Activated gamma-delta T cell treated with anti-CD3 and anti-CD28 coated beads, Interleukin-2, amount 50 U/mL, for 16 hours (primary cell): ENCODE measurements around the gene TTLL7.

Source experiments
- DNase-seq: peaks from one replicate; pipeline ENCODE4 v3.0.0-alpha.2; 2020; ENCODE audit warnings: low read depth

The TTLL7 gene, protein sequence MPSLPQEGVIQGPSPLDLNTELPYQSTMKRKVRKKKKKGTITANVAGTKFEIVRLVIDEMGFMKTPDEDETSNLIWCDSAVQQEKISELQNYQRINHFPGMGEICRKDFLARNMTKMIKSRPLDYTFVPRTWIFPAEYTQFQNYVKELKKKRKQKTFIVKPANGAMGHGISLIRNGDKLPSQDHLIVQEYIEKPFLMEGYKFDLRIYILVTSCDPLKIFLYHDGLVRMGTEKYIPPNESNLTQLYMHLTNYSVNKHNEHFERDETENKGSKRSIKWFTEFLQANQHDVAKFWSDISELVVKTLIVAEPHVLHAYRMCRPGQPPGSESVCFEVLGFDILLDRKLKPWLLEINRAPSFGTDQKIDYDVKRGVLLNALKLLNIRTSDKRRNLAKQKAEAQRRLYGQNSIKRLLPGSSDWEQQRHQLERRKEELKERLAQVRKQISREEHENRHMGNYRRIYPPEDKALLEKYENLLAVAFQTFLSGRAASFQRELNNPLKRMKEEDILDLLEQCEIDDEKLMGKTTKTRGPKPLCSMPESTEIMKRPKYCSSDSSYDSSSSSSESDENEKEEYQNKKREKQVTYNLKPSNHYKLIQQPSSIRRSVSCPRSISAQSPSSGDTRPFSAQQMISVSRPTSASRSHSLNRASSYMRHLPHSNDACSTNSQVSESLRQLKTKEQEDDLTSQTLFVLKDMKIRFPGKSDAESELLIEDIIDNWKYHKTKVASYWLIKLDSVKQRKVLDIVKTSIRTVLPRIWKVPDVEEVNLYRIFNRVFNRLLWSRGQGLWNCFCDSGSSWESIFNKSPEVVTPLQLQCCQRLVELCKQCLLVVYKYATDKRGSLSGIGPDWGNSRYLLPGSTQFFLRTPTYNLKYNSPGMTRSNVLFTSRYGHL

GRCh38 chr1:83998498-83999315, at the start of gene TTLL7:
Gene TTLL7 (minus strand): TSS chr1:83999132. CDS start chr1:83952211, 46,921 bp downstream.
- DNase-seq = peak; percentile 23

- DNase-seq = no peak
These were observed 43.5 kb upstream of the TTLL7 start for GRCh38 chr1:84042461-84042860.

DNA sequence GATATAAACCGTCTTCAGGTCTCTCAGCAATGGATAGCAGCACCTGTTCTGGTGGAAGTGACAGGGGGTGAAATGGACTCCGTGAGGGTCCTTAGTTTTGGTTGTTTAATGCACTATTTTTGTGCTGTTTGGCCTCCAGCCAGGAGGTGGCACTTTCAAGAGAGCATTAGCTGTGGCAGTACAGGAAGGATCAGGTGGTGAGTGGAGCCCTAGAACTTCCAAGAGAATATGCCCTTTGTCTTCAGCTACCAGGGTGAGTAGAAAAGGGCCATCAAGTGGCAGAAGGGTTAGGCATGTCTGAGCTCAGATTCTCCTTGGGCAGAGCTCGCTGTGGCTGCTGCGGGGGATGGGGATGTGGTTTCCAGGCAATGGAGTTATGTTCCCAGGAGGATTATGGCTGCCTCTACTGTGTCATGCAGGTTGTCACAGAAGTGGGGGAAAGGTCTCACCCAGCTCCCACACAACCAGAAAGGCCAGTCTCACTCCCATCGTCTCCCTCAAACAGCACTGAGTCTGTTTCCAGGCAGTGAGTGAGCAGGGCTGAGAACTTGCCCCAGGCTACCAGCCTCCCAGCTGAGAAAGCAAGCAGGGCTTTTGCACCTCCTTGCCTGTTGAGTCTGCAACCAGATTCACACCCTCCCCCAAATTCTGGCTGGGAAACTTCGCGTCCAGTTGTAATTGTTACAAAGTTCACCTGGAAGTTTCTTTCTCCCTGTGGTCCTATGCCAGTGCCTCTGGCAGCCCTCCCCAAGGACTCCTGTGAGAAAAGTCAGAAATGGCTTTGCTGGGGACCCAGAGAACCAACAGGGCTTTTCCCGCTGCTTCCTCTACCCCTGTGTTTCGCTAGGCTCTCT, 39.1 kb upstream of the TTLL7 start:
- no peak for DNase-seq

DNA sequence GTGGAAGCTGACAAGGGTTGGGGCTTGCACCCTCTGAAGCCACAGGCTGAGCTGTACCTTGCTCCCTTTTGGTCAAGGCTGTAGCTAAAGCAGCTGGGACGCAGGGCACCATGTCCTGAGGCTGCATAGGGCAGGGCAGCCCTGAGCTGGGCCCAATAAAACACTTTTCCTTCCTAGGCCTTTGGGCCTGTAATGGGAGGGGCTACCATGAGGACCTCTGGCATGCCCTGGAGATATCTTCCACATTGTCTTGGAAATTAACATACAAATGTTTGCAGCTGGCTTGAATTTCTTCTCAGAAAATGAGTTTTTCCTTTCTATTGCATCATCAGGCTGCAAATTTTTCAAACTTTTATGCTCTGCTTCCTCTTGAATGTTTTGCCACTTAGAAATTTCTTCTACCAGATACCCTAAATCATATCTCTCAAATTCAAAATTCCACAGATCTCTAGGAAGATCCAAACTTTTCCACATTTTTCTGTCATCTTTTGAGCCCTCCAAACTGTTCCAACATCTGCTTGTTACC, 32.9 kb upstream of the TTLL7 start:
- no peak for DNase-seq

DNA sequence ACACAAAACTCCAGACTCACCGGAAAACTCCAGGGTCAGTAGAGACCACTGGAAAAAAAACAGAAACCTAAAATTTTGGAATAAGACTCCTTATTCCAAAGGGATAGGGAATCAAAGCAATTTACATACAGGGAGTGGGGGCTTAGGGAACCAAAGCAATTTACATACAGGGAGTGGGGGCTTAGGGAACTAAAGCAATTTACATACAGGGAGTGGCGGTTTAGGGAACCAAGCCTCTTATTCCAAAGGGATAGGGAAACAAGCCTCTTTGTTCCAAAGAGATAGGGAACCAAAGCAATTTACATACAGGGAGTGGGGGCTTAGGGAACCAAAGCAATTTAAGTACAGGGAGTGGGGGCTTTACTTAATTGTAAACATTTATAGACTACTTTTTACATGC, 28.4 kb upstream of the TTLL7 start:
- DNase-seq = no peak

DNA sequence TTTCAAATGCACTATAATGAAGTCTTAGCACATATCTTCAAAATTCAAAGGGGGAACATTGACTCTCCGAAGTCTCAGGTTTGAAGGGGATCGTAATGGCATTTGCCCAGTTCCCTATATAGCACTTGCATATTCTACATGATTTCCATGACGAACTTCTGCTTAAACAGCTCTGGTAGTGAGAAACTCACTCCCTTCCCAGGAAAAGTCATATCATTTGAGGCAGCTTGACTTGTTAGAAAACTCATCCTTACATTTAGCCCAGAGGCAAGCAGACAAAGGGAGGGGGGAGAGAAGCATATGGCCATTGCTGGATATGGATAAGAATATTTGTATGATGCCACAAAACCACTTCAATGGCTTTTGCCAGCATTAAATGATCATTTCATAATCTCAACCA, 27.0 kb upstream of the TTLL7 start:
- no peak for DNase-seq

DNA sequence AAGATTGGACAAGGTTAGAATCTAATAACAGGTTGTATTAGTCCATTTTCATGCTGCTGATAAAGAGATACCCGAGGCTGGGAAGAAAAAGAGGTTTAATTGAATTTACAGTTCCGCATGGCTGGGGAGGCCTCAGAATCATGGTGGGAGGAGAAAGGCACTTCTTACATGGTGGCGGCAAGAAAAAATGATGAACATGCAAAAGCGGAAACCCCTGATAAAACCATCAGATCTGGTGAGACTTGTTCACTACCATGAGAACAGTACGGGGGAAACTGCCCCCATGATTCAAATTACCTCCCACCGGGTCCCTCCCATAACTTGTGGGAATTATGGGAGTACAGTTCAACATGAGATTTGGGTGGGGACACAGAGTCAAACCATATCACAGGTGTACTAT, 22.9 kb upstream of the TTLL7 start:
- no peak for DNase-seq

GRCh38 chr1:84020151-84020550, 21.2 kb upstream of the TTLL7 start:
- DNase-seq = no peak

DNA sequence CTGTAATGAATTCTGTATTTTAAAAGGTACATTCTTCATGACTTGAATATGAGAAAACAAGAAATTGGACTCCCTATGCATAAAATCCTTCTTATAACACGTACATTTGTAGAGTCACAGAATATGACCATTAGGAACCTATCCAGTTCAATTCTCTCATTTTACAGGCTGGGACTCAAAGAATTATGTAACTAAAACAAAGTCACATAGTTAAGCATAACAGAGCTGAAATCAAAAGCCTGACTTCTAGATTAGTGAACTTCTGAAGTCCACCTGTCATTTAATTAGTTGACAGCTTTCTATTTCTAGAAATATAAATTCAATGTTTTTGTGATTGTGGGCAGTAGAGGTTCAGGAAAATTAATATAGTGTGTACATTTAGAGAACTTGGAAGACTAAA, 20.3 kb upstream of the TTLL7 start:
- DNase-seq = no peak

- no peak for DNase-seq
These were observed 14.8 kb upstream of the TTLL7 start for GRCh38 chr1:84013708-84014107.

- no peak for DNase-seq
These were observed 13.1 kb upstream of the TTLL7 start for GRCh38 chr1:84012018-84012417.

- no peak for DNase-seq
These were observed 11.2 kb upstream of the TTLL7 start for GRCh38 chr1:84010136-84010535.

GRCh38 chr1:84008631-84009030, 9.7 kb upstream of the TTLL7 start:
- no peak for DNase-seq

DNA sequence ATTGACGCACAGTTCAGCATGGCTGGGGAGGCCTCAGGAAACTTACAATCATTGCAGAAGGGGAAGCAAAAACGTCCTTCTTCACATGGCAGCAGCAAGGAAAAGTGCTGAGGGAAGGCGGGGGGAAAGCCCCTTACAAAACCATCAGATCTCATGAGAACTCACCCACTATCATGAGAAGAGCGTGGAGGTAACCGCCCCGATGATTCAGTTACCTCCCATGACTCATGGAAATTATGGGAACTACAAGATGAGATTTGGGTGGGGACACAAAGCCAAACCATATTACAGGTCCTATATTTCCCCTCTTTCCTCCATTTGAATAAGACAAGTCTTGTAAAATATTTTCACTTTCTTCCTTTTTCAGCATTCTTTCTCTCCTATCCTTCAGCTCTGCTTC, 7.7 kb upstream of the TTLL7 start:
- no peak for DNase-seq

- no peak for DNase-seq
These were observed 2.6 kb upstream of the TTLL7 start for GRCh38 chr1:84001501-84001900.

- no peak for DNase-seq
These were observed 2.1 kb upstream of the TTLL7 start for GRCh38 chr1:84000954-84001495.

DNA sequence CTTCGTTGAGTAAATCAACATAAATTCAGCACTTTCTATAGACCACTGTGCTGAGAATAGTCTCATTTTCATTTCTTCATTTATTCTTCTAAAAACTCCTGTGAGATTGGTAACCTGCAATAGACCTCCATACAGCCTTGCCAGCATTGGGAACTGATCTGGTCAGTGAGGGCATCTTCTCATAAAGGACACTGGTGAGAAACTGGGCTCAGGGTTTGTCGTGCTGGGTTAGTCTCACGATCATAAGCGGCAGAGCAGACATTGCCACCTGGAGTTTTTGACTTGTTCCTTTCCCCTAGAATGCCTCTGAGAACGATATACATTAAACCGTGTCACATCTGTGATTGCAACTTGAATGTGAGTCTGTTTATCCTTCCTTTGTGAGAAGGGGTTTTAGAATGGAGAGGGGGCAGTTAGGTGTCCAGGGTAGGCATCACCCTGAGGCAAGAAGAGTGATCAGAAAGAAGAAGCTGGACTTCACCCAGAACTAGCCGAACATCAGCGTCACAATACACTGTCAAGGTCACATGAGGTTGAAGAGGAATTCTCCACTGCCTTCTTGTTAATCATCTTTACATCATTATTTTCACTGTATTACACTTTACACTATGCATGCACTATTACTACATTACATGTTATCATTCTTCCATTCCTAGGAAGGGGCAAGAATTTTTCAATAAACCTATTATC, 1.4 kb upstream of the TTLL7 start:
- DNase-seq = no peak

DNA sequence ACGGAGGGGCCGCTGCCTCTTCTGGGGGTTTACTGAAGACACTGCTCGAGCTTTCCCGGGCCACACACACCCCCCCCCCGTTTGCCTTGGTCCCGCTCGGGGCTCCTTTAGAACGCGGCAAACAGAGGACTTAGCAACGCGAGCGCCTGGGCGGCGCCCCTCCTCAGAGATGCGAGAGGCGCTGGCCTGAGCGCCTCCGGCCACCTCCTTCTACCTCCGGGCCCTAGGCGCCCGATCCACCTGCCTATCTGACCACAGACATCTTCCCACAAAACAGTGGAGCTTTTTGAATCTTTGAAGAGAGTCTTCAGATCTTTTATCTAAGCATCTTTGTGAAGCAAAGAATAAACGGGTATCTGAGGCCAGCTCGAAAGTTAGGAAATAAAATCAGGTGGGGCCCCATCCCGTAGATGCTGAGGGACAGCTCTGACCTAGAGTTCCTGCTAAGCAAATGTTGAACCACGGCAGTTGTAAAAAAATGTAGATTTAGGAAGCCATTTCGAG, 436 bp upstream of the TTLL7 start:
- no peak for DNase-seq

DNA sequence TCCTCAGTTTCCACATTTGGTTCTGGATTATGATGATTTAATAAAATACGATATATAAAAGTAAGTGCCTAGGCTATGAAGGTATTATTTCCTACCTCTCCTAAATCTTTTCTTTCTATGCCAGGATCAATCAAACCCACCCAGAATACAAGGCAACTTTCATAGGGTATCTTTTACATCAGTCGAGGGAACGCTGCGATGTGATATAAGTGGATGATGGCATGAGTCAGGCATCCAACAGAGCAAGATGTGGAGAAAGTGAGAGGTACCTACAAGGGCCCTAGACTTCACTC, 781 bp downstream of the TTLL7 start:
- no peak for DNase-seq

DNA sequence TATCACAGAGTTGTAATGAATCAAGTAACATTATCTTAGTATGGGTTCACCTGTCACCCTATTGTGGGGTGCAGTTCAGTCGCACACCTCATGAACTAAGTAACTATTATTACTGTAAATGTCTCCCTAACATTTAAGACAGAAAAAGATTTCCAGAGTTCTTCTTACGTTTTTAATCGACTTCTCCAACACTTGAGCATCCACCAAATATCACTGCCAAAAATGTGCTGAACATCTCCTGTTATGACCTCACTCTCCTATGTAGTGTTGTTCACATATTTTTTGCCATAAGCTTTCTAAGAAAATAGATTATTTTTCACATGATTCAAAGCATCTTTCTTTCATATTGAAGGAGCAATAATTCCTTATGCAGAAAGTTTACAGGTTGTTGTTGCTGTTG, 1.3 kb downstream of the TTLL7 start:
- DNase-seq = no peak
